MV-4-11 (cell line): Measurements from ENCODE around the gene SMDT1.
"Not testable (repeated sequence)": the region's sequence is repeated elsewhere in the genome, so short reads cannot be mapped to it uniquely, and the experiment has no call there.

Source experiments
- DNase-seq: peaks from one replicate; lab custom pipeline; 2025; lab: John Stamatoyannopoulos, UW

Gene SMDT1

GRCh38 chr22:42111798-42112197 lies 32.3 kb downstream of the SMDT1 start:
- no peak for DNase-seq

GRCh38 chr22:42112793-42113192 lies 33.3 kb downstream of the SMDT1 start:
- DNase-seq = not testable (repeated sequence)

DNA sequence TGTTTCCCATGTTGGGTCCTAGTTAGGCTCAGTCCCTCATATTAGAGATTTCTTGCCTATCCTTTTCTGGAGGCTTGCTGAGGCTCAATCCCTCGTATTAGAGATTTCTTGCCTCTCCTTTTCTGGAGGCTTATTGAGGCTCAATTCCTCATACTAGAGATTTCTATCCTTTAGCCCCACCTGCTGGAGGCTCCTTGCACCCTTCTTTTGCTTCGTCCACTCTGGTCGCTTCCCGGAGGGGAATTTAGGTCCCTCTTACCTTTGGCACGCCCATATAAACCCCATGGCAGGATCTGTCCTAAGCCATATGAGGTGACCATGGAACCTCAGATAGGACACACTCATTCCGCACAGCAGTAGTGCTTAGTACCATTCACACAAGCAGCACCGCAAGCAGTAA lies 35.2 kb downstream of the SMDT1 start:
- no peak for DNase-seq

GRCh38 chr22:42115420-42115830 lies 35.9 kb downstream of the SMDT1 start:
- peak; percentile 81 for DNase-seq

GRCh38 chr22:42116848-42117424 lies 37.4 kb downstream of the SMDT1 start:
- no peak for DNase-seq

GRCh38 chr22:42120231-42121021 lies 40.9 kb downstream of the SMDT1 start:
- DNase-seq = not testable (repeated sequence)

DNA sequence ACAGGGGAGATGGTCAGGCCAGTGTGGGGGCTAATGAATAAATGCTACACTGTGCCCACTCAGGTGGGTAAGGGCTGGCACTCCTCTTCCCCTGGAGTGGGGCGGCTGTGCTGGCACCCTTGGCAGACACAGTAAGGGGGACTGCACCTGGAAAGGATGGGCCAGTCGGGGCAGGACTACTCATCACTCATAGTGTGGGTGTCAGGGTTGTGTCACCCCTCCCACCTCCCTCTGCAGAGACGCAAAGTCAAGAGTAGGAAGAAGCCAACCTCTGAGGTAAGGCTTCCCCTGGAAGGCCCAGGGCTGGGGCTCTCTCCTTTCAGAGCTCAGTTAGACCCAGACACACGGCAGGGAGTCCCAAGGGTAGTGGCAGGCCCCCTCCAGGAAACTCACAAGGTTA lies 44.0 kb downstream of the SMDT1 start:
- not testable (repeated sequence) for DNase-seq

DNA sequence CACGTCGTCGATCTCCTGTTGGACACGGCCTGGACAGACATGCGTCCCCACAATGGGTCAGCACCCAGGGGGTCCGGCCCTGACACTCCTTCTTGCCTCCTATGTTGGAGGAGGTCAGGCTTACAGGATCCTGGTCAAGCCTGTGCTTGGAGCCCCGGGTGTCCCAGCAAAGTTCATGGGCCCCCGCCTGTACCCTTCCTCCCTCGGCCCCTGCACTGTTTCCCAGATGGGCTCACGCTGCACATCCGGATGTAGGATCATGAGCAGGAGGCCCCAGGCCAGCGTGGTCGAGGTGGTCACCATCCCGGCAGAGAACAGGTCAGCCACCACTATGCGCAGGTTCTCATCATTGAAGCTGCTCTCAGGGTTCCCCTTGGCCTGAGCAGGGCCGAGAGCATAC lies 48.1 kb downstream of the SMDT1 start:
- no peak for DNase-seq

GRCh38 chr22:42128007-42128406 lies 48.5 kb downstream of the SMDT1 start:
- DNase-seq = not testable (repeated sequence)

DNA sequence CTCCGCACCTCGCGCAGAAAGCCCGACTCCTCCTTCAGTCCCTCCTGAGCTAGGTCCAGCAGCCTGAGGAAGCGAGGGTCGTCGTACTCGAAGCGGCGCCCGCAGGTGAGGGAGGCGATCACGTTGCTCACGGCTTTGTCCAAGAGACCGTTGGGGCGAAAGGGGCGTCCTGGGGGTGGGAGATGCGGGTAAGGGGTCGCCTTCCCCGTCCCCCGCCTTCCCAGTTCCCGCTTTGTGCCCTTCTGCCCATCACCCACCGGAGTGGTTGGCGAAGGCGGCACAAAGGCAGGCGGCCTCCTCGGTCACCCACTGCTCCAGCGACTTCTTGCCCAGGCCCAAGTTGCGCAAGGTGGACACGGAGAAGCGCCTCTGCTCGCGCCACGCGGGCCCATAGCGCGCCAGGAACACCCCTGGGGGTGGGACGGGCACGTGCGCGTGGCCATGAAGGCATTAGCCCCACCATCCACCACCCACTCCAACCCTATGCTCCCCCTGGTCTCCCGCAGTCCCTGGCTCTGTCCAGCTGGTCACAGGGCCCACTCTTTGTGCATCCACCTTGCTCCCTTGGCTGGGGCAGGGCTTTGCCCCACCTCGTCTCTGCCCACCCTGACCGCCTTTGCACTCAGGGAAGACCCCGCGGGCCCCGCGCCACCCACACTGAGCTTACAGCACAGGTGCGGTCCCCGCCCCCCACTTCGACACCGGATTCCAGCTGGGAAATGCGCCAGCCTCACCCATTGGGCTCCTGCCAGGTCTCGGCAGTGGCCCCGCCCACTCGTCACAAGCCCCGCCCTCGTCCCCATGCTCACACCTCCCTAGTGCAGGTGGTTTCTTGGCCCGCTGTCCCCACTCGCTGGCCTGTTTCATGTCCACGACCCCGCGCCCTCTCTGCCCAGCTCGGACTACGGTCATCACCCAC lies 49.5 kb downstream of the SMDT1 start:
- DNase-seq = not testable (repeated sequence)

GRCh38 chr22:42130182-42130581 lies 50.7 kb downstream of the SMDT1 start:
- DNase-seq = not testable (repeated sequence)

- DNase-seq = not testable (repeated sequence)
These were observed 51.3 kb downstream of the SMDT1 start, which contains the start of gene CYP2D6 for GRCh38 chr22:42130639-42131431. Gene CYP2D6 (minus strand): TSS chr22:42130810. CDS start chr22:42130791, 19 bp downstream.

- DNase-seq = no peak
These were observed 52.1 kb downstream of the SMDT1 start for GRCh38 chr22:42131562-42131961.

GRCh38 chr22:42132457-42132856 lies 53.0 kb downstream of the SMDT1 start:
- no peak for DNase-seq
